Gastroesophageal sphincter (tissue), 4 donors: Measurements from ENCODE around the gene PTCH1. TPM values are rescaled to one million over a fixed set of nuclear protein-coding genes. Genes with fewer than 3 reads are reported as not detected.

Experiments used
- ATAC-seq: fragments of 150-250 bp; one replicate; pipeline ENCODE4 v1.9.1; 2016; ENCODE audit warnings: mild to moderate bottlenecking, moderate library complexity
- H3K27ac ChIP-seq, 4 donors: fragments of 200-600 bp; sonication (generic) in 3 of 4; 1 replicate in 3 of 4; 2 replicates in 1 of 4; pipeline ENCODE4 v1.5.1; 2016 to 2019
- H3K27me3 ChIP-seq: fragments of 200-600 bp; sonication (generic); one replicate; pipeline ENCODE4 v1.5.1; 2019
- H3K36me3 ChIP-seq, 2 donors: fragments of 200-600 bp; sonication (generic); one replicate each; pipeline ENCODE4 v1.5.1; 2019; ENCODE audit warnings: control low read depth in 1 of 2
- H3K4me1 ChIP-seq, 3 donors: fragments of 200-600 bp; sonication (generic); 1 replicate in 2 of 3; 2 replicates in 1 of 3; pipeline ENCODE4 v1.5.1; 2016 to 2019; ENCODE audit warnings: control low read depth in 2 of 3
- H3K4me3 ChIP-seq, 2 donors: fragments of 200-600 bp; sonication (generic); one replicate each; pipeline ENCODE4 v1.5.1; 2019; ENCODE audit warnings: mild to moderate bottlenecking in 1 of 2, moderate library complexity in 1 of 2
- H3K9me3 ChIP-seq, 3 donors: fragments of 200-600 bp; sonication (generic); one replicate each; pipeline ENCODE4 v1.5.1; 2017 to 2019; ENCODE audit warnings: control low read depth in 2 of 3
- EP300 ChIP-seq: sonication (generic); formaldehyde crosslinking; IDR thresholded peaks from one replicate; pipeline ENCODE4 v1.6.1; 2017; ENCODE audit warnings: antibody characterized with exemption, mild to moderate bottlenecking
- POLR2A ChIP-seq, 2 donors: fragments of 450-650 bp; IDR thresholded peaks; one replicate each; pipeline ENCODE4 v1.6.1; 2017; ENCODE audit warnings: antibody characterized with exemption in 2 of 2, mild to moderate bottlenecking in 2 of 2, moderate library complexity in 1 of 2
- POLR2AphosphoS5 ChIP-seq: sonication (generic); formaldehyde crosslinking; IDR thresholded peaks from one replicate; pipeline ENCODE4 v1.6.1; 2017; ENCODE audit warnings: antibody characterized with exemption
- WGBS, 2 donors: methylation state at CpG; one replicate each; pipeline ENCODE4 v1.1.5; 2018; ENCODE audit warnings: low coverage in 1 of 2; 5-methylcytosine and 5-hydroxymethylcytosine counted together
- total RNA-seq, 4 donors: library from RNA; depleted of rRNA; stranded (reverse); fragments of >200 nt; gene quantifications; one replicate each; pipeline ENCODE4 v1.1.0, GENCODE V29; 2016
- TF ChIP-seq, protein P1 (sequence below), 4 experiments: fragments of 200-600 bp in 2 of 4; fragments of 450-650 bp in 2 of 4; sonication (generic) in 1 of 4; IDR thresholded peaks; one replicate each; pipeline ENCODE4 v1.5.1; 2017 to 2019; ENCODE audit warnings: antibody characterized with exemption in 4 of 4, mild to moderate bottlenecking in 2 of 4, moderate library complexity in 2 of 4

PTCH1 gene
- total RNA-seq, 4 donors from 2014 or later = 12.5 to 20.3 (median 15.5) TPM

DNA sequence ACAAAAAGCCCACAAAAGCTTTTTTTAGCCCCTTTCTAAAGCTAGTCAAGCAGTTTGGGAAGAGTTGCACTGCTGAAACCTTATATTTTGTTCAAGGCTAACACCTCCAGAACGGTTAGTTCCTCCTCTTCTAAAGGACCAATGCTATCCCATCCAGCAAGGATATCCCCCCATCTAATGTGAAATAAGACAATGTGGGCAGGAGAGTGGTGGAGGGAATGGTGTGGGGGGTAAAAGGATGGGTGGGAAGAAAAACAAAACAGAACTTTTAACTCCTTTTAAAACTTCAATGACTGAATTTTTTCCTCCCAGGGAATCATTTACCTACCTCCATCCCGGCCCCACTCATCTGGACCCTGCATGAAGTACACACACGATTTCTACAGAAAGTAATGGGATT lies 21.2 kb downstream of the PTCH1 start:
- TF ChIP-seq POLR2AphosphoS5 (no peak), EP300 (no peak), POLR2A (IDR thresholded peaks at IDR 0.05) (no peak)
- TF ChIP-seq, protein P1, sequence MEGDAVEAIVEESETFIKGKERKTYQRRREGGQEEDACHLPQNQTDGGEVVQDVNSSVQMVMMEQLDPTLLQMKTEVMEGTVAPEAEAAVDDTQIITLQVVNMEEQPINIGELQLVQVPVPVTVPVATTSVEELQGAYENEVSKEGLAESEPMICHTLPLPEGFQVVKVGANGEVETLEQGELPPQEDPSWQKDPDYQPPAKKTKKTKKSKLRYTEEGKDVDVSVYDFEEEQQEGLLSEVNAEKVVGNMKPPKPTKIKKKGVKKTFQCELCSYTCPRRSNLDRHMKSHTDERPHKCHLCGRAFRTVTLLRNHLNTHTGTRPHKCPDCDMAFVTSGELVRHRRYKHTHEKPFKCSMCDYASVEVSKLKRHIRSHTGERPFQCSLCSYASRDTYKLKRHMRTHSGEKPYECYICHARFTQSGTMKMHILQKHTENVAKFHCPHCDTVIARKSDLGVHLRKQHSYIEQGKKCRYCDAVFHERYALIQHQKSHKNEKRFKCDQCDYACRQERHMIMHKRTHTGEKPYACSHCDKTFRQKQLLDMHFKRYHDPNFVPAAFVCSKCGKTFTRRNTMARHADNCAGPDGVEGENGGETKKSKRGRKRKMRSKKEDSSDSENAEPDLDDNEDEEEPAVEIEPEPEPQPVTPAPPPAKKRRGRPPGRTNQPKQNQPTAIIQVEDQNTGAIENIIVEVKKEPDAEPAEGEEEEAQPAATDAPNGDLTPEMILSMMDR (IDR thresholded peaks at IDR 0.05) = no peak
- H3K27me3 ChIP-seq = no peaks in the 10 kb centered on the region
- H3K27ac ChIP-seq = no peak overlapping the region
- H3K4me1 ChIP-seq = peaks cover 0 to 52% (median 16%) of the 10 kb centered on the region in 3 donors
- H3K4me3 ChIP-seq = no peak overlapping the region
- H3K9me3 ChIP-seq = no peaks in the 10 kb centered on the region
- peaks cover 0 to 5% of the 10 kb centered on the region in 2 donors for H3K36me3 ChIP-seq
- WGBS, 2 donors = 85 to 89% methylated on average over 3 of the region's 3 CpGs
- no peak for ATAC-seq

DNA sequence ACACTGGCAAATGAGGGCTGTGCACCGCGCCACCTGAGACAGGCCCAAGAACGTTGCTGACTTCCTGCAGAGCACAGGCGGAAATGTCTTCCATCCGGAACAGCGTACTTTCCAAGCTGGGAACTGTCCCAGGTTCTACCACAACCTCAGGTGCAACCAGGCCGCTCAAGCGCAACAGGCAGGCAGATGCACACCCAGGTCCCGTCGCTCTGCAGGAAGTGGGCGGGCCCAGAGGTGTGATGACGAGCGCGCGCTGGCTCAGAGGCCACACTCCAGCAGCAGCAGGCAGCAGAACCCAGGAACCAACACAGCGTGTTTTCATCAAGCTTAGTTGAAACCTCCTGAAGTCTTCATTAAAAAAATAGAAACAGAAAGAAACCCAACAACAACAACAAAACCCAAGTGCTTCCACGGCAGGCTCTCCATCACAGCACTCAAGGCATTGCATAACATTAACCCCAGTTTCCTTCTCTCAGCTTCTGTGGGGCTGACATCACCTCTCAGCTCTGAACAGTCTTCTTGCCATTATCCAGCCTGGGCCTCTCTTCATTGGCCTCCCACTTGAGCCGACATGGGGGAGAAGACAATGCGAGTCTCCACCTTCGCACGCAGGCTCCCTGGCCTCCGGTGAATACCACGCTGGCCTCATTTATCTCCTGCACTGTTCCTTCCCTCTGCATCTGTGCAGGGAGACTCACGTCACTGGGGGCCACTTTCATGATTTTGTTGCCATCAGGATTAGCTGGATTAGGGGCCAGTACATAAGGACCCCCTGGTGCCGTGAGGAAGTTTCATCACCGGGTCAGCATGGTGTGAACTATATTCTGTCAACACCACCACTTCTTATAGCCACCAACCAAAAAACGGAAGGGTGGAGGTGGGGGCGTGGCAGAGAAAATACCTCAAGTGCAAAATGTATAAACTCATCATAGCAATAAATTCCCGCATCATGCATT lies 22.1 kb downstream of the PTCH1 start:
- TF ChIP-seq POLR2A (IDR thresholded peaks at IDR 0.05) (no peak), POLR2AphosphoS5 (no peak), EP300 (no peak)
- TF ChIP-seq, protein P1 (IDR thresholded peaks at IDR 0.05) = no peak
- peak overlapping the region in 1 of 4 donors; percentile 40 for H3K27ac ChIP-seq
- no peaks in the 10 kb centered on the region for H3K27me3 ChIP-seq
- 78 to 80% methylated on average over 3 to 11 of the region's 29 CpGs for WGBS, 2 donors
- peak; percentile 37 for ATAC-seq
- peaks cover 0 to 5% of the 10 kb centered on the region in 2 donors for H3K36me3 ChIP-seq
- H3K4me1 ChIP-seq = peaks cover 0 to 45% (median 12%) of the 10 kb centered on the region in 3 donors
- no peak overlapping the region for H3K4me3 ChIP-seq
- H3K9me3 ChIP-seq = no peaks in the 10 kb centered on the region

DNA sequence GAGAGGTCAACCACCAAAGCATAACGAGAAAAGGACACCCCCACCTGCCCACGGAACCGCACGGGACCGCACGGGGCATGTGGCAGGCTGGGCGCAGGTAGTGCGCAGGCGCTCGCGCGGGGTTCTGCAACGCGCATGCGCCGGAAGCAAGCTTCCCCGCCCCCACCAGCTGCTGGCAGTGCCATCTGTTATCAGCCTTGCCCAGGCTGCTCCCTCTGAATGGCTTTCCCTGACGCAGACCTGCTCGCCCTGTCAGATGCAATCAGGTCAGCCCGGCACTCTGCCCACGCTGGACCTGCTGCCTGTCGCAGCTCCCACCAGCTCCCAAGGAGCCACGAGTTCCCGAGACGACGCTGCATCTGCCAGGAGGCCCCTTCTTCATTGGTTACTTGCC lies 22.8 kb downstream of the PTCH1 start:
- no peaks in the 10 kb centered on the region for H3K9me3 ChIP-seq
- peaks cover 0 to 38% (median 11%) of the 10 kb centered on the region in 3 donors for H3K4me1 ChIP-seq
- H3K27me3 ChIP-seq = no peaks in the 10 kb centered on the region
- TF ChIP-seq POLR2A (IDR thresholded peaks at IDR 0.05) (no peak), POLR2AphosphoS5 (no peak), EP300 (no peak)
- TF ChIP-seq, protein P1 (IDR thresholded peaks at IDR 0.05) = no peak
- peak overlapping the region in 1 of 4 donors; percentile 40 for H3K27ac ChIP-seq
- H3K4me3 ChIP-seq = no peak overlapping the region
- ATAC-seq = no peak
- peaks cover 0 to 5% of the 10 kb centered on the region in 2 donors for H3K36me3 ChIP-seq
- no CpG with 5 or more reads among the region's 26 CpGs for WGBS, 2 donors

DNA sequence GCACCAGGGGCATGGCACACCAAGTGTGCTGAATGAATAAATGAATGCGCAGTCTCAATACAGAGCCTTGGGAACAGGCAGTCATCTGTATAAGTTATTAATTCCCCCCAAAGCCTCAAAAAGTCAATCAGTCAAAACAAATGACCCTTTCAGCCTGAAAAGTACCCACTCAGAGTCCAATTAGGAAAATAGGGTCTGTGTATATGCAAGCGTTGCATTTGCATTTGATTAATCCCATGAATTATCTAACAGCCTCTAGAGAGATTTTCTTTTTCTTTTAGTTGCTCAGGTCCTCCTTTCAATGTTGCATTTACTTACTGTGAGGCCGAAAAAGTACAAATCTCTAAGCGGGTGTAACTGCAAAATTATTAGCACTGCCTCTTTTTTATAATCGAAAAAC lies 23.4 kb downstream of the PTCH1 start:
- Histone ChIP-seq H3K9me3 (no peaks in the 10 kb centered on the region), H3K27me3 (no peaks in the 10 kb centered on the region), H3K36me3 (peaks cover 0 to 5% of the 10 kb centered on the region in 2 donors), H3K4me1 (peaks cover 0 to 32% (median 11%) of the 10 kb centered on the region in 3 donors), H3K4me3 (no peak overlapping the region), H3K27ac (no peak overlapping the region)
- 87 to 91% methylated on average over 5 of the region's 5 CpGs for WGBS, 2 donors
- no peak for ATAC-seq
- TF ChIP-seq POLR2AphosphoS5 = no peak
- no peak for TF ChIP-seq EP300
- no peak for TF ChIP-seq POLR2A (IDR thresholded peaks at IDR 0.05)
- TF ChIP-seq, protein P1 (IDR thresholded peaks at IDR 0.05) = no peak
